ENCODE measurements around the gene ATF6.
A peak's percentile ranks its signal among the peaks of the same experiment; 100 is the strongest.

The ATF6 gene

GRCh38 chr1:161899091-161899490 is 133.0 kb downstream of the ATF6 start:
- DNase-seq, result no peak

DNA sequence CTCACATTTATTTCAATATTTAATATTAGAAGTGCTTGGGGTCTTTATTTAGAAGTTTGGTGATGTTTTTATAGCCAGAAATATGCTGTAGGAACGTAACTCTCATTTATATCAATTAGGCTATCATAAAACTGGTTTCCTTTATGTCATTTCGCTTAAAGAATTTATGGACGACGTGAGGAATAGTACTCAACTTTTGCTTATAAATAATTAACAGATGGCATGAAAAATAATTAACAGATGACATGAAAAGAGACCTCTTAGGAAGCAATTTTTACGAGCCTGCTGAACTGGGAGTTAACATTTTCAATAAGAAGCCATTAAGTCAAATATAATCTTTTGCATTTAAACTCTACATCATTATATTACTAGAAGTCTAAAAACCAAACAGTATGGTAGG is 134.0 kb downstream of the ATF6 start:
- no peak for DNase-seq

DNA sequence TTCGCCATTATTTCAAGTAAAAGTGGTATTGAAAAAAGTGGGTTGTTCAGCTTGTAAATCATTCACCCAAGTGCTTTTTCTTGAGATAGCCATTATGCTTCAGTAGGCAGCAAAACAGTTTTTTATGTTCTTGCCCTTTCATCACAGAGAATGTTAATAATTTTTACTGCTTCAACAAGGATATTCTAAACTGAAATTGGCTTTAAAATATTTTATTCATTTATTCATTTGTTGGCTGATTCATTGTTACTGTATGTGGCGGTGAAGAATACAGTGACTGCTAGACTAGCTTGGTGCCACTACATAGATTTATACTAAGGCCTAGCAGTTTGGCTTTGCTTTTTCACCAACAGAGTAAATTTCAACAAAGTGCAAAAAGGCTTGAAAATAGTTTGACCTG is 136.1 kb downstream of the ATF6 start:
- no peak for DNase-seq

DNA sequence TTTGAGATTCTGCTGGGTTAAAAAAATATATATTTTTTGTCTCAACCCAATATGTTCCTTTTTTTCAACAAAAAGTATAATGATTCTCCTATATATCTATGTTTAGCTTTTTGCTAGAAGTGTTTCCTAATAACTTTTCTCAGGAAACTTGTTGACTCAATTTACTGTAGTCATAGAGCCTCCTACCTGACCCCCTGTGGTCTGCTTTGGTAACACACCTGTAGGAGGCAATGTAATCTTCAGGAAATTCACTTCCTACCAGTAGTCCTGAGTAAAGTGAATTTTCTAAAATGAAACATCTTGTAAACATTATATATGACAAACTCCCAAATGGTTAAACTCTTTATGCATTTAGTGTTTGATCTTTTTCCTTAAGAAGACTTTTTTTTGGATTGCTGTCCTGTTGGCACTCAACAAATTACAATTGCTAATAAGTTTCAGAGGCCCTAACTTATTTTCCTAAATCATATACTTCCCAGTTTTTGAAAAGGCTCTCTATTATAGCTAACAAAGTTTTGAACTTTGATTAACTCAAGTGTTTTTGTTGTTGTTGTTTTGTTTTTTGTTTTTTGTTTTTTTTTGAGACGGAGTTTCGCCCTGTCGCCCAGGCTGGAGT is 139.3 kb downstream of the ATF6 start:
- peak in 1 of 5 donors; percentile 9 for DNase-seq

GRCh38 chr1:161907265-161907664 is 141.1 kb downstream of the ATF6 start:
- DNase-seq, result no peak

DNA sequence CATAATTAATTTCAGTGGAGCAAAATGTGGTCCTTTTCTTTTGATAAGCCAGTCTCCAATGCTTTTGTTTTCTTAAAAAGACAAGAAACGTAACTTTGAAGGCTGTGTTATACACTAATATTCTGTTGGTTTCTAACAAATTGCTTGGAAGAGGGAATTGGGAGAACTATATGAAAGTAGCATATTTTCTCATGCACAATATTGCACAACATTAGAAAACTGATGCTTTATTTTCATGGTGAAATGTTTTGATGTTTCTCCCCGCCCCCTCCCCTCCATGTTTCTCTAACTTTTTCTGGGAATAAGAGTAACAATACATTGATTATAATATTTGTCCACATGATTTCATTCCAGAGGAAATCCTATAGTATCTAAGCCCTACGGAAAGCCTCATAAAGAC is 142.1 kb downstream of the ATF6 start:
- no peak for DNase-seq

- no peak for DNase-seq
These were observed 144.5 kb downstream of the ATF6 start for GRCh38 chr1:161910604-161911003.

GRCh38 chr1:161913482-161914140 is 147.5 kb downstream of the ATF6 start:
- DNase-seq, result no peak

DNA sequence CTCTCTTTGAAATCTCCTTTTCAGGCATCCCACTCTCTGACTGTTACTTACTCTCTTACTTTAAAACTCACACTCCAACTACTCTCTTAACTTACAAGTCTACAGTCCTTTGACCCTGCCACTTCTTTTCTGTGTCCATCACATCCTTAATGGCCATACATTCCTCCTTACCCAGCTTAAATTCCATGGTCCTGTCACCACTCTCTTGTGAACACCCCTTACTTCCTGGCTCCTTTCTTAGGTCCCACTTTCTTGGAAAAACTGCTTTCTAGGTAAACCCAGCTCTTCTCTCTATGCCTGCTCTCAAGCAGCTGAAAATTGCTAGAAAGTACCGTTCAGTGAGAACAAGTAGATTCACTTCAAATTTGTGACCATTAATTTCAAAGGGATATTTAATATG is 148.5 kb downstream of the ATF6 start:
- no peak for DNase-seq

GRCh38 chr1:161915051-161915503 is 149.0 kb downstream of the ATF6 start:
- DNase-seq, result peak in 1 of 5 donors; percentile 22

DNA sequence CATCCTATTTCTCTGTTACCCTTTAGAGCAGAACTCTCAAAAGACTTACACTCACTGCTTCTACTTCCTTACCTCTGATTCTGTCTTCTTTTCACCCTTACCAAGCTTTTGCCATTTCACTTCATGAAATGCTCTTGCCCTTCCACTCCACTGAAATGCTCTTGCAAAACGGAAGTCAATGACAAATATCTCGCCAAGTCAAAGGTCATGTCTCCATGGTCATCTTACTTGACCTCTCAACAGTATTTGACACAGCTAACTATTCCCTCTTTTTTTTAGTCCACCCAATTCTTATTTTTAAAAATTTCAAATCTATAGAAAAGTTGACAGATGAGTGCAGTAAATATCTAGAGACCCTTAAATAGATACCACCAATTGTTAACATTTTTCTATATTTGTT is 149.9 kb downstream of the ATF6 start:
- DNase-seq, result no peak

GRCh38 chr1:161919229-161919628 is 153.1 kb downstream of the ATF6 start:
- DNase-seq, result no peak

GRCh38 chr1:161921491-161921890 is 155.4 kb downstream of the ATF6 start:
- DNase-seq, result no peak

DNA sequence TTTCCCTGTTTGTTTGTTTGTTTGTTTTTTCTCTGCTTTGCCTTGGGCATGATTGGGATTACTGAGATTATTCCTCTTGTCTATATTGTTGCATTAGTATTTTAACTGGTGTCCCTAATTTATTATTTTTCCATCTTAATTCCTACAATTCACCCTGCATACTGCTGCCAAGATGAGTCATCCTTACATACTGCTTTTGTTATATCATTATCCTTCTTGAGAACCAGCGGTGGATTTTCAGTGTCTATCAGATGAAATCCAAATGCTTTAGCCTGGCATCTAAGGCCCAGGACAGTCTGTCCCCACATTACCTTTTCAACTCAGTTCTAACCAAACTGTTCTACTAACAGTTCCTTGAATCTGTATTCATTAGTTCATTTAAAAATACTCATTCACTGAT is 155.9 kb downstream of the ATF6 start:
- no peak for DNase-seq

DNA sequence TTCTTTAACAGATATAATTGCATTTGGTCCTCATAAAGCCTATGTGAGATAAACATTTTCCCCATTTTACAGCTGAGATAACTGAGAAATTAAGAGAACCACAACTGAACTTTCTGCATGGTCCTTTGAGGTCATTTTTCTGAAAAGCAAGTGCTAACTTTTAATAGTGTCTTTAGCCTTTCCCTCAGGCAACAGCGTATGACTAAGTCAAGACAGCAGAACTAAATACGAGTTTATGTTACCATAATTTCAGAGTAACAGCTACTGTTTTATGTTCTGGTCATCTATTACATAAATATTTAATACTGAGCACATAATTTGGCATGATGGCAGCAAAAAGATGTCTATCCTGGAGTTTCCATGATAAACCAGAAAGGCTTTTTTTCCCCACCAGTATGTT is 161.9 kb downstream of the ATF6 start:
- DNase-seq, result no peak

GRCh38 chr1:161929137-161929536 is 163.0 kb downstream of the ATF6 start:
- no peak for DNase-seq

- no peak for DNase-seq
These were observed 163.9 kb downstream of the ATF6 start for GRCh38 chr1:161930064-161930463.

DNA sequence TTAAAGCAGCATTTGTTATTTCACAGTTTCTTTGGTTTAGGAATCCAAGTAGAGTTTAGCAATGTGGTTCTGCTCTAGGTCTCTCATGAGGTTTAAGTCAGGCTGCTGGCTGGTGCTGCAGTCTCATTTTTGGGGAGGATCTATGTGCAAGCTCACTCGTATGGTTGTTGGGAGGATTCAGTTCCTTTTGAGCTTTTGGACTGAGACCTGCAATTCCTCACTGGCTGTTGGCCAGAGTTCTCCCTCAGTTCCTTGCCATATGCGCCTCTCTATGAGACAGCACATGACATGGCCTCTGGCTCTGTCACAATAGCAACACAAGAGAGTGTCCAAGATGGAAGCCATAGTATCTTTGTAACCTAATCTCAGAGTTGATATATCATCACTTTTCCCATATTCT is 166.5 kb downstream of the ATF6 start:
- DNase-seq, result no peak

- peak in 2 of 5 donors; percentile 2 to 34 for DNase-seq
These were observed 167.8 kb downstream of the ATF6 start for GRCh38 chr1:161933592-161934588.

- DNase-seq, result no peak
These were observed 169.1 kb downstream of the ATF6 start for GRCh38 chr1:161935264-161935663.

- DNase-seq, result no peak
These were observed 170.7 kb downstream of the ATF6 start for GRCh38 chr1:161936786-161937185.

GRCh38 chr1:161940866-161941591 is 174.9 kb downstream of the ATF6 start:
- DNase-seq, result no peak
